HUES64 (cell line): ENCODE results near the gene NMBR.
"Not testable (repeated sequence)": the region's sequence is repeated elsewhere in the genome, so short reads cannot be mapped to it uniquely, and the experiment has no call there.

Source experiments
- H3K27ac ChIP-seq: 2 replicates; pipeline ENCODE4 v1.7.0; 2013; ENCODE audit warnings: low read depth, low read length, inconsistent platforms
- H3K27me3 ChIP-seq: 2 replicates; pipeline ENCODE4 v1.6.1; 2013; ENCODE audit warnings: mild to moderate bottlenecking, low read length; ENCODE audit not compliant: insufficient read depth
- H3K36me3 ChIP-seq: 2 replicates; pipeline ENCODE4 v1.6.1; 2013; ENCODE audit warnings: mild to moderate bottlenecking, low read length; ENCODE audit not compliant: insufficient read depth
- H3K4me1 ChIP-seq: 2 replicates; pipeline ENCODE4 v1.6.1; 2013; ENCODE audit warnings: mild to moderate bottlenecking, low read length, moderate library complexity; ENCODE audit not compliant: insufficient read depth
- H3K4me3 ChIP-seq: 2 replicates; pipeline ENCODE4 v1.5.1; 2013; ENCODE audit warnings: mild to moderate bottlenecking, low read length, moderate library complexity
- H3K9ac ChIP-seq: 2 replicates; pipeline ENCODE4 v1.6.1; 2013; ENCODE audit warnings: mild to moderate bottlenecking, low read depth, low read length
- H3K9me3 ChIP-seq: 2 replicates; pipeline ENCODE4 v1.6.1; 2013; ENCODE audit warnings: low read depth, low read length; ENCODE audit not compliant: insufficient read depth
- WGBS: fragments of 150-250, 120-280 bp; methylation state at CpG from one replicate; pipeline ENCODE4 v1.1.7; 2013; ENCODE audit warnings: missing lambda C conversion rate; 5-methylcytosine and 5-hydroxymethylcytosine counted together

NMBR gene

DNA sequence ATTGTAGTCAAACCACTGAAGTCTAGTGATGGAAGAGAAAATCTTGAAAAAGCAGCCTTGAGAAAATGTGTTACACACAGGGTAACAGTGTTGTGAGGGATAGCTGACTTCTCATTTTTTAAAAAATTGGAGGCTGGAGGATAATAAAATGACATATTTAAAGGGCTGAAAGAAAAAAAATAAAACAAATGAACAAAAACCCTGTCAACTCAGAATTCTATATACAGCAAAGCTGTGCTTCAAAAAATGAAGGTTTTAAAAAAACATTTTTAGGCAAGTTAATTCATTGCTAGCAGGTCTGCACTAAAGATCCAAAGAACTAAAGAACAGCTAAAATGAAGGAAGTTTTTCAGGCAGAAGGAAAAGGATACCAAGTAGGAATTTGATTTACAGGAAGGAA lies 31.2 kb upstream of the NMBR start:
- H3K27ac ChIP-seq, result no peak overlapping the region
- H3K36me3 ChIP-seq, result peaks cover 45% of the 10 kb centered on the region
- H3K9me3 ChIP-seq, result no peaks in the 10 kb centered on the region
- no peaks in the 10 kb centered on the region for H3K27me3 ChIP-seq
- H3K4me1 ChIP-seq, result no peaks in the 10 kb centered on the region
- H3K9ac ChIP-seq, result no peak overlapping the region
- H3K4me3 ChIP-seq, result no peak overlapping the region

DNA sequence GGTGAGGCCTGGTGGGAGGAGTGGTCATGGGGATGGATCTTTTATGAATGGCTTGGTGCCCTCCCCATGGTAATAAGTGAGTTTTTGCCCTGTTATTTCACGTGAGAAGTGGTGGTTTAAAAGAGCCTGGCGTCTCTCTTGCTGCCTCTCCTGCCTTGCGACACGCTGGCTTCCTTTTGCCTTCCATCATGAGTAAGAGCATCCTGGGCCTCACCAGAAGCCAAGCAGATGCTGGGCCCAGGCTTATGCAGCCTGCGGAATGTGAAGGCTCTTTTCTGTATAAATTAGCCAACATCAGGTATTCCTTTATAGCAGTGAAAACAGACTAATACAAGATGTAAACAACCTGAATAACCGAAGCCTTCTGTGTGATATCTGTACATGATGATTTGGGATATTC lies 27.8 kb upstream of the NMBR start:
- no peak overlapping the region for H3K4me3 ChIP-seq
- no peaks in the 10 kb centered on the region for H3K27me3 ChIP-seq
- peaks cover 76% of the 10 kb centered on the region for H3K36me3 ChIP-seq
- no peak overlapping the region for H3K9ac ChIP-seq
- H3K27ac ChIP-seq, result no peak overlapping the region
- WGBS, result 97% methylated on average over 5 of the region's 6 CpGs
- H3K4me1 ChIP-seq, result no peaks in the 10 kb centered on the region
- H3K9me3 ChIP-seq, result no peaks in the 10 kb centered on the region

DNA sequence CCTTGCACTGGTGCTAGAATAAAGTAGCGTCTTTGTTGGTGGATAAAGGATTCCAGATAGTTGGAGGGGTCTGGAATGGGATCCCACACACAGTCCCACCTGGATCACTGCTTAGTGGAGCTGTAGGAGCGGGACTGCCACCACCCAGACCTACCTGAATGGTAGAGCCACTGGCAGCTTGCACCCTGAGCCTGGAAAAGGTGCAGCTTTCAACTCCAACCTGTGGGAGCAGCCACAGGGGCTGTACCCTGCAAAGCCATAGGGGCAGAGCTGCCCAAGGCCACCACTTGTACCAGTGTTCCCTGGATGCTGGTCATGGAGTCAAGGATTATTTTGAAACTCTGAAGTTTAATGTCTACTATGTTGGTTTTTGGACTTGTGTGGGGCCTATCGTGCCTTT lies 27.1 kb upstream of the NMBR start:
- peaks cover 81% of the 10 kb centered on the region for H3K36me3 ChIP-seq
- no peaks in the 10 kb centered on the region for H3K27me3 ChIP-seq
- WGBS, result 94% methylated on average over 3 of the region's 3 CpGs
- no peak overlapping the region for H3K27ac ChIP-seq
- no peak overlapping the region for H3K9ac ChIP-seq
- no peaks in the 10 kb centered on the region for H3K9me3 ChIP-seq
- no peaks in the 10 kb centered on the region for H3K4me1 ChIP-seq
- H3K4me3 ChIP-seq, result no peak overlapping the region

DNA sequence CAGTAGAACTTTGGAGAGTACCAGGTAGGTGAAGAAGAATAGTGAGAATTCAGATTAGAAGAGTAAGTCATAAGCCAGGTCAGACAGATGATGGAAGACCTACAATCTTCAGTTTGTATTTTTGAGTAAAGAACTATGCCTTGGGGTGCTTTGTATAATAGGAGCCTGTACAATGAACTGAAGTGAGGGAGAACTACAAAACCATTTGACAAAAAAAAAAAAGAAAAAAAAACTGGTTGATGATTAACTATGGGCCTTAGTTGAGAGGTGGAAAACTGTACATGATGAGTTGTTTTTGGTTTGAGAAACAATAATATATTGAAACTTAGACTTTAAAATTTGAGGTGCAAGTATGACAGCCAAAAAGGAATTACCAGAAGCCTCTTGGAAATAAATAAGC lies 25.8 kb upstream of the NMBR start:
- no peaks in the 10 kb centered on the region for H3K9me3 ChIP-seq
- H3K4me3 ChIP-seq, result no peak overlapping the region
- H3K4me1 ChIP-seq, result no peaks in the 10 kb centered on the region
- H3K27me3 ChIP-seq, result no peaks in the 10 kb centered on the region
- no peak overlapping the region for H3K9ac ChIP-seq
- no peak overlapping the region for H3K27ac ChIP-seq
- peaks cover 88% of the 10 kb centered on the region for H3K36me3 ChIP-seq

DNA sequence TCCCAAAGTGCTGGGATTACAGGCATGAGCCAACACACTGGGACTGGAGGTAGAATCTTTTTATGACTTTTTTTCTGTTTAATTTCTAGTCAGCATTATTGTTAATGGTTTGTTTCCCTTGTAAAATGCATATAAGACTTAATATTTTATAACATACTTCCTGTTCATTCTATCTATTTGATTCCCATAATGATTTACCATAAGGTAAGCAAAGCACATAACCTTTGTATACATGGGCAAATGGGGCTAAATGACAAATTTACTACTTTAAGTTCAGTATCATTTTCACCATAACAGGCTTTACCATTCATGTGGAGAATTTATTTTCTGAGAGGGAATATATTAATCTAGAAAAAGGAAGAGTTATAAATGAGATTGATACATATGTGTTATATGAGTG lies 24.4 kb upstream of the NMBR start:
- no peak overlapping the region for H3K27ac ChIP-seq
- peaks cover 91% of the 10 kb centered on the region for H3K36me3 ChIP-seq
- H3K9me3 ChIP-seq, result no peaks in the 10 kb centered on the region
- no peak overlapping the region for H3K4me3 ChIP-seq
- no peaks in the 10 kb centered on the region for H3K4me1 ChIP-seq
- H3K9ac ChIP-seq, result no peak overlapping the region
- H3K27me3 ChIP-seq, result no peaks in the 10 kb centered on the region

DNA sequence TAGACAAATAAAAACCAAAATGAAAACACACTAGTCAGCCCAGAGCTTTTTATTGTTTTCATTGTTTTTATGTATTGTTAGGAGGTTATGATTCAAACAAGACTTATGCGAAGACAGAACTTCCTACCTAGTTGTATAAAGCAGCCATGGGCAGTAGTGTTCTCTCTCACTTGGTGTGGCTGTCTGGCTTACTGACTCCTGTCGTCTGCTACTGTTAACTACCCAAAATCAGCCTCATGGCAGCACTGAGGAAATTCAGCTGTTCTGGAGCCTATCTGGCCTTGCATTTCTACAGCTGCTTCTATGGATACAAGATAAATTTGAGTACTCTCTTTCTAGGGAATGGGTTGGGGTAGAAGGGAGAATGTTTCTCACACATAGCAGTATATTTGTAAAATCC lies 20.6 kb upstream of the NMBR start:
- H3K27ac ChIP-seq, result no peak overlapping the region
- peaks cover 62% of the 10 kb centered on the region for H3K36me3 ChIP-seq

DNA sequence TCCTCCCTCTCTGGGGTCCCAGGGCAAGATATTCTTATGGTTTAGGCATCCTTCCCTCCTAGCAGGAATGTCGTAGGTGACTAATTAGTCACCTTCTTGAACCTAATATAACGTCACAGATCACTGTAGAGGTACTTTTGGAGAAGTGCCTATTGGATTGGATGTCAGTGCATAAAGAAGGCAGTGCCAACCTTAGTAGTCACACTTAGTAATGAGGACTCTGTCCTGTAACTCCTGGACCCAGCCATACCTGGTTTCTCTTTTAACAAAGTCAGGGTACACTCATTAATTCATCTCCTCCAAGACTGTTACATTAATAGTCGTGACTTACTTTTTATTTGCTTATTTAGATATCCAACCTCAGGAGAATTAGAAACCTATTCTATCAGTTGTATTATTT lies 20.1 kb upstream of the NMBR start:
- WGBS, result 97% methylated on average over 2 of the region's 3 CpGs
- H3K27me3 ChIP-seq, result no peaks in the 10 kb centered on the region
- H3K4me3 ChIP-seq, result no peak overlapping the region
- H3K9ac ChIP-seq, result no peak overlapping the region
- peaks cover 58% of the 10 kb centered on the region for H3K36me3 ChIP-seq
- 0 out of 2 replicates have a peak, but pooled peaks cover 4% of the 10 kb centered on the region for H3K4me1 ChIP-seq
- H3K27ac ChIP-seq, result no peak overlapping the region
- H3K9me3 ChIP-seq, result no peaks in the 10 kb centered on the region

More for the DNA sequence above, 20.6 kb upstream of the NMBR start:
- H3K9me3 ChIP-seq, result no peaks in the 10 kb centered on the region
- H3K4me1 ChIP-seq, result 0 out of 2 replicates have a peak, but pooled peaks cover 4% of the 10 kb centered on the region
- 87% methylated on average over 2 of the region's 2 CpGs for WGBS
- no peak overlapping the region for H3K9ac ChIP-seq
- H3K4me3 ChIP-seq, result no peak overlapping the region
- no peaks in the 10 kb centered on the region for H3K27me3 ChIP-seq

DNA sequence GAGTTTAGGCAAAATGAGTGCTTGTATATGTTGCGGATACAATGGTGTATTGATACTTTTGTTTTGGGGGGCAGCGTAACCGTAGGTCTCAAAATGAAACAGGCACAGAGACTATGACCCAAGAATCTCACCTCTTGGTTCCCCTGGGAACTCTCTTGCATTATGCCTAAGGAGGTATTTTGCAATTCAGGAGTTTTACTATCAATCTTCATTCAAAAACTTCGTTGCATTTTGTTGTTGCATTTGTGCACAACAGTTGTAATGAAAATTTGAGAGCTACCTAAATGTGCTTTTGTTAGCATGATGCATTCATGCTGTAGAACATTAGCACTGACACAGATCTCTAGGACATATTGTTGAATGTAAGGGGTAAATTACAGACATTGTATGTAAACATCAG lies 18.3 kb upstream of the NMBR start:
- Histone ChIP-seq H3K36me3 (peaks cover 41% of the 10 kb centered on the region), H3K4me1 (0 out of 2 replicates have a peak, but pooled peaks cover 4% of the 10 kb centered on the region), H3K4me3 (no peak overlapping the region), H3K9ac (no peak overlapping the region), H3K27ac (no peak overlapping the region), H3K27me3 (no peaks in the 10 kb centered on the region), H3K9me3 (no peaks in the 10 kb centered on the region)
- WGBS, result 96% methylated on average over 4 of the region's 4 CpGs

DNA sequence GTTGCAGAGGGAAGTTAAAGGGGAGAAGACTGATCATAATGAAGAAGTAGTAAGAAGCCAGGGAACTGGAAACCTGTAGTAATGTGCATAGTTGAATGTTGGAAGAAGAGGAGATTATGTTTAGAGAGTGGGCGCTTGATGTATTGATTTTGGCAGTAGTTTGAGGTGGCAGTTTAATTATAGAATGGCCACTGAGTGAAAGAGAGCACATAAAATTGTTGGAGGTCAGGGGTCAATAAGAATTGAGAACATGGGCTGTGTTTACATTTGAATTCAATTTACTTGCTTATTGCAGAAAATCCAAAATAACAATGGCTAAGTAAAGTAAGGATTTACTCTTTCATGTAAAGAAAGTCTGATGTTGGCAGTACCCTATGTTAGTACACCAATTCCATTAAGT lies 15.9 kb upstream of the NMBR start:
- H3K27ac ChIP-seq, result no peak overlapping the region
- H3K4me1 ChIP-seq, result 0 out of 2 replicates have a peak, but pooled peaks cover 4% of the 10 kb centered on the region
- H3K9me3 ChIP-seq, result no peaks in the 10 kb centered on the region
- H3K36me3 ChIP-seq, result peaks cover 18% of the 10 kb centered on the region
- no peak overlapping the region for H3K9ac ChIP-seq
- H3K4me3 ChIP-seq, result no peak overlapping the region
- H3K27me3 ChIP-seq, result no peaks in the 10 kb centered on the region
- 89% methylated on average over 1 of the region's 1 CpG for WGBS

DNA sequence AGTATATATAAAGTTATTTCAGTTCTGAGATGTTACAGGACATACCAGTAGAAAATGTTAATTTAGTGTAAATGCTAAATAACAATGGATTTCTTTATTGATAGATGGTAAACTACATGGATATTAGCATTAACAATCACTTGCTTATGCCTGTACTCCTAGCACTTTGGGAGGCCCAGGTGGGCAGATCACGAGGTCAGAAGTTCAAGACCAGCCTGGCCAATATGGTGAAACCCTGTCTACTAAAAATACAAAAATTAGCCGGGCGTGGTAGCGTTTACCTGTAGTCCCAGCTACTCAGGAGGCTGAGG lies 9.8 kb upstream of the NMBR start:
- H3K4me3 ChIP-seq, H3K9ac ChIP-seq, H3K36me3 ChIP-seq, H3K9me3 ChIP-seq, H3K27ac ChIP-seq, H3K27me3 ChIP-seq: not testable (repeated sequence)
- 90% methylated on average over 4 of the region's 4 CpGs for WGBS
- peaks cover 25% of the 10 kb centered on the region for H3K4me1 ChIP-seq

DNA sequence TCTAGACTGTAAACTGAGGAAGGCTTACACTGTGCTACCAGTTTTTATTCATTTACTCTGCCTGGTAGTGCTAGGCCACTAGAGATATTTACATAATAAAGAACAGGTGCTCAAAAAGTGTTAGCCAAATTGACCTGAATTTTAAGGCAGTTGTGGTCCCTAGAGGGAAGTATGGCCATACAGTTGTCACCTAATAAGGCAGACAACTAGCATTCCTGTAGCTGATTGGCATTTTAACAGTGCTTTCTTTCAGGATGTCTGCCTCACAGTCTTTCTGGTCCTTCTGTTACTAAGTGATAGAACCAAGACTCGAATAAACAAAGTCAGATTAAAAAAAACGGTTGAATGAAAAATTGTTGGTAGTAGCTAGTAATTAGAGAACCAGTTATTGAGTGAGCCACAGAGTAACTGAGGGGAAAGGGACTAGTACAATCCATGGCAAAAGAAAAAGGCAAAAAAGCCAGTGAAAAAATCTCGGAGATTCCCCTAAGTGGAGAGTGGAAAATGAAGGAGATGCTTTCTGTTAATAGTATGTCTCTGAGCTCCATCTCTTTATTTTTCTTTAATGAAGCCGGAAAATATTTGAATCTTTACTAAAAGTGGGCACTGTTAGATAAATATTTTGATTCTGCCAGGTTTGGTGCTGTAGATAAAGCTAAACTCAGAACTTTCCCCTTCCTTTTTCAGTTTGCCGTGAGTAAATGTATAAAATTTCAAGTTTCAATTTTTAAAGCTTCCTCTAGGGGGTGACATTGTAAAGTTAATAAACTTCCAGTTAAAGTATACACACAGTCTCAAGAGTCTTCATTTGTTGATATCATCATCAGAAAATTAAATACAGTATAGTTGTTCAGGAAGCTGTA lies 9.2 kb upstream of the NMBR start:
- Histone ChIP-seq H3K27me3 (no peaks in the 10 kb centered on the region), H3K4me1 (peaks cover 25% of the 10 kb centered on the region), H3K4me3 (no peak overlapping the region; the same call in 1 of the 2 replicates), H3K9me3 (no peaks in the 10 kb centered on the region), H3K9ac (peak overlapping the region; percentile 25; the same call in 1 of the 2 replicates), H3K27ac (peak overlapping the region; percentile 70), H3K36me3 (no peaks in the 10 kb centered on the region)
- WGBS, result 80% methylated on average over 4 of the region's 5 CpGs

DNA sequence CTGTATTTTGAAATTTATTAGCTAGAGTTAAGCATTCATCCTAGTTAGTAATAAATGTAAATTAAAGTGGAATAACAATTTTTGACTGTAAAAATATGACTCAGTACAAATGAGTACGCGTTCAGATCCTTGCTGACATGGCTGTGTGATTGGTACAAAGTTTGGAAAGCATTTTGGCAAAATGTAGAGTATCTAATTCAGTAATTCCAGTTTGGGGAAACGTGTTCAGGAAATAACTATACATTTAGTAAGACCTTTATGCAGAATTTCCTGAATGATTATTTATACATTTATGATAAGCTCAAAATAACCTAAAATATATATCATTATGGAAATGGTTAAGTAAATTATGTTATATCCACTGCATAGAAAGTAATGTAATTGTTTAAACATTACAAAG lies 8.2 kb upstream of the NMBR start:
- Histone ChIP-seq H3K36me3 (no peaks in the 10 kb centered on the region), H3K4me1 (peaks cover 25% of the 10 kb centered on the region), H3K27me3 (no peaks in the 10 kb centered on the region), H3K4me3 (no peak overlapping the region), H3K27ac (peak overlapping the region; percentile 70; the same call in 1 of the 2 replicates), H3K9me3 (no peaks in the 10 kb centered on the region), H3K9ac (peak overlapping the region; percentile 25; the same call in 1 of the 2 replicates)
- WGBS, result 96% methylated on average over 2 of the region's 3 CpGs
